Gastroesophageal sphincter (tissue), 4 donors: ENCODE data around the gene EFHD2. TPM values are rescaled to one million over a fixed set of nuclear protein-coding genes. Genes with fewer than 3 reads are reported as not detected.
A peak's percentile ranks its signal among the peaks of the same experiment; 100 is the strongest.

ENCODE experiments used
- ATAC-seq: fragments of 150-250 bp; one replicate; pipeline ENCODE4 v1.9.1; 2016; ENCODE audit warnings: mild to moderate bottlenecking, moderate library complexity
- H3K27ac ChIP-seq, 4 donors: fragments of 200-600 bp; sonication (generic) in 3 of 4; 1 replicate in 3 of 4; 2 replicates in 1 of 4; pipeline ENCODE4 v1.5.1; 2016 to 2019
- H3K27me3 ChIP-seq: fragments of 200-600 bp; sonication (generic); one replicate; pipeline ENCODE4 v1.5.1; 2019
- H3K36me3 ChIP-seq, 2 donors: fragments of 200-600 bp; sonication (generic); one replicate each; pipeline ENCODE4 v1.5.1; 2019; ENCODE audit warnings: control low read depth in 1 of 2
- H3K4me1 ChIP-seq, 3 donors: fragments of 200-600 bp; sonication (generic); 1 replicate in 2 of 3; 2 replicates in 1 of 3; pipeline ENCODE4 v1.5.1; 2016 to 2019; ENCODE audit warnings: control low read depth in 2 of 3
- H3K4me3 ChIP-seq, 2 donors: fragments of 200-600 bp; sonication (generic); one replicate each; pipeline ENCODE4 v1.5.1; 2019; ENCODE audit warnings: mild to moderate bottlenecking in 1 of 2, moderate library complexity in 1 of 2
- H3K9me3 ChIP-seq, 3 donors: fragments of 200-600 bp; sonication (generic); one replicate each; pipeline ENCODE4 v1.5.1; 2017 to 2019; ENCODE audit warnings: control low read depth in 2 of 3
- CTCF ChIP-seq, 4 experiments: fragments of 200-600 bp in 2 of 4; fragments of 450-650 bp in 2 of 4; sonication (generic) in 1 of 4; IDR thresholded peaks; one replicate each; pipeline ENCODE4 v1.5.1; 2017 to 2019; ENCODE audit warnings: antibody characterized with exemption in 4 of 4, mild to moderate bottlenecking in 2 of 4, moderate library complexity in 2 of 4
- EP300 ChIP-seq: sonication (generic); formaldehyde crosslinking; IDR thresholded peaks from one replicate; pipeline ENCODE4 v1.6.1; 2017; ENCODE audit warnings: antibody characterized with exemption, mild to moderate bottlenecking
- POLR2A ChIP-seq, 2 donors: fragments of 450-650 bp; IDR thresholded peaks; one replicate each; pipeline ENCODE4 v1.6.1; 2017; ENCODE audit warnings: antibody characterized with exemption in 2 of 2, mild to moderate bottlenecking in 2 of 2, moderate library complexity in 1 of 2
- POLR2AphosphoS5 ChIP-seq: sonication (generic); formaldehyde crosslinking; IDR thresholded peaks from one replicate; pipeline ENCODE4 v1.6.1; 2017; ENCODE audit warnings: antibody characterized with exemption
- WGBS, 2 donors: methylation state at CpG; one replicate each; pipeline ENCODE4 v1.1.5; 2018; ENCODE audit warnings: low coverage in 1 of 2; 5-methylcytosine and 5-hydroxymethylcytosine counted together
- total RNA-seq, 4 donors: library from RNA; depleted of rRNA; stranded (reverse); fragments of >200 nt; gene quantifications; one replicate each; pipeline ENCODE4 v1.1.0, GENCODE V29; 2016

The EFHD2 gene
- total RNA-seq, 4 donors from 2014 or later, result 26.3 to 60.7 (median 53.7) TPM

GRCh38 chr1:15403962-15404580, 5.6 kb upstream of the EFHD2 start:
- peaks cover 0 to 9% (median 0%) of the 10 kb centered on the region in 3 donors for H3K9me3 ChIP-seq
- no peak overlapping the region for H3K27ac ChIP-seq
- H3K4me1 ChIP-seq, result peaks cover 0 to 27% (median 14%) of the 10 kb centered on the region in 3 donors
- H3K36me3 ChIP-seq, result no peaks in the 10 kb centered on the region
- H3K4me3 ChIP-seq, result no peak overlapping the region
- WGBS, 2 donors, result 89 to 90% methylated on average over 4 to 7 of the region's 9 CpGs
- H3K27me3 ChIP-seq, result no peaks in the 10 kb centered on the region
- no peak for TF ChIP-seq EP300
- TF ChIP-seq POLR2AphosphoS5, result no peak
- no peak for TF ChIP-seq CTCF (IDR thresholded peaks at IDR 0.05)
- no peak for ATAC-seq

- H3K27me3 ChIP-seq, result no peaks in the 10 kb centered on the region
These were observed 4.4 kb upstream of the EFHD2 start for GRCh38 chr1:15405106-15405850.

GRCh38 chr1:15406614-15407559, 2.8 kb upstream of the EFHD2 start:
- Histone ChIP-seq H3K4me3 (no peak overlapping the region), H3K27ac (peak overlapping the region in 3 of 4 donors; percentile 75 to 82 (median 75)), H3K4me1 (peaks cover 0 to 50% (median 31%) of the 10 kb centered on the region in 3 donors), H3K36me3 (no peaks in the 10 kb centered on the region), H3K27me3 (no peaks in the 10 kb centered on the region), H3K9me3 (no peaks in the 10 kb centered on the region)
- TF ChIP-seq POLR2AphosphoS5 (peak; percentile 77), CTCF (IDR thresholded peaks at IDR 0.05) (no peak)
- WGBS, 2 donors, result 24 to 29% methylated on average over 8 to 9 of the region's 11 CpGs
- ATAC-seq, result peak; percentile 62

More at GRCh38 chr1:15405106-15405850, 4.4 kb upstream of the EFHD2 start:
- H3K36me3 ChIP-seq, result no peaks in the 10 kb centered on the region
- no peak overlapping the region for H3K27ac ChIP-seq
- ATAC-seq, result no peak
- H3K4me1 ChIP-seq, result peaks cover 0 to 33% (median 16%) of the 10 kb centered on the region in 3 donors
- no peak for TF ChIP-seq POLR2AphosphoS5
- TF ChIP-seq CTCF (IDR thresholded peaks at IDR 0.05), result no peak
- TF ChIP-seq POLR2A (IDR thresholded peaks at IDR 0.05), result no peak
- no peak for TF ChIP-seq EP300
- no peak overlapping the region for H3K4me3 ChIP-seq
- H3K9me3 ChIP-seq, result peaks cover 0 to 1% (median 0%) of the 10 kb centered on the region in 3 donors
- 93 to 98% methylated on average over 3 to 5 of the region's 9 CpGs for WGBS, 2 donors

GRCh38 chr1:15407580-15407979, 2.1 kb upstream of the EFHD2 start:
- TF ChIP-seq POLR2A (IDR thresholded peaks at IDR 0.05) (no peak), POLR2AphosphoS5 (no peak), EP300 (no peak)
- peak overlapping the region in 3 of 4 donors; percentile 75 to 82 (median 75) for H3K27ac ChIP-seq
- no peaks in the 10 kb centered on the region for H3K36me3 ChIP-seq
- H3K4me3 ChIP-seq, result no peak overlapping the region
- no peak for ATAC-seq
- WGBS, 2 donors, result 0 to 66% methylated on average over 1 to 7 of the region's 7 CpGs
- H3K27me3 ChIP-seq, result no peaks in the 10 kb centered on the region
- no peaks in the 10 kb centered on the region for H3K9me3 ChIP-seq
- H3K4me1 ChIP-seq, result peaks cover 0 to 56% (median 37%) of the 10 kb centered on the region in 3 donors

GRCh38 chr1:15408890-15409387, 749 bp upstream of the EFHD2 start:
- Histone ChIP-seq H3K4me3 (peak overlapping the region in 1 of 2 donors; percentile 97), H3K36me3 (no peaks in the 10 kb centered on the region), H3K9me3 (no peaks in the 10 kb centered on the region), H3K27ac (peak overlapping the region in 3 of 4 donors; percentile 81 to 89 (median 82)), H3K27me3 (no peaks in the 10 kb centered on the region), H3K4me1 (peaks cover 0 to 70% (median 41%) of the 10 kb centered on the region in 3 donors)
- 60% methylated on average over 2 of the region's 14 CpGs; no CpG with 5 or more reads in 1 of the 2 donors for WGBS, 2 donors
- ATAC-seq, result no peak
- TF ChIP-seq EP300 (no peak), POLR2A (IDR thresholded peaks at IDR 0.05) (no peak), CTCF (IDR thresholded peaks at IDR 0.05) (no peak), POLR2AphosphoS5 (no peak)
